Measurements from ENCODE around the gene TRIM72.
"Not testable (repeated sequence)": the region's sequence is repeated elsewhere in the genome, so short reads cannot be mapped to it uniquely, and the experiment has no call there.

The TRIM72 gene

GRCh38 chr16:31260136-31260931 lies 46.4 kb downstream of the TRIM72 start:
- DNase-seq, result no peak

GRCh38 chr16:31262084-31262483 lies 48.2 kb downstream of the TRIM72 start:
- DNase-seq, result no peak

GRCh38 chr16:31265329-31266245 lies 51.7 kb downstream of the TRIM72 start:
- DNase-seq, result no peak

GRCh38 chr16:31267332-31268032 lies 53.6 kb downstream of the TRIM72 start:
- no peak for DNase-seq

- no peak for DNase-seq
Measured at GRCh38 chr16:31268033-31268365, 54.1 kb downstream of the TRIM72 start.

- no peak for DNase-seq
Measured at GRCh38 chr16:31268891-31269290, 55.0 kb downstream of the TRIM72 start.

- no peak for DNase-seq
Measured at GRCh38 chr16:31269541-31269940, 55.6 kb downstream of the TRIM72 start.

GRCh38 chr16:31269973-31270372 lies 56.1 kb downstream of the TRIM72 start:
- not testable (repeated sequence) for DNase-seq

- DNase-seq, result no peak
Measured at GRCh38 chr16:31270795-31271194, 56.9 kb downstream of the TRIM72 start.

- no peak for DNase-seq
Measured at GRCh38 chr16:31271621-31272190, 57.8 kb downstream of the TRIM72 start.

- no peak for DNase-seq
Measured at GRCh38 chr16:31273187-31273586, 59.3 kb downstream of the TRIM72 start.

GRCh38 chr16:31273676-31274075 lies 59.8 kb downstream of the TRIM72 start:
- DNase-seq, result no peak

GRCh38 chr16:31274831-31275816 lies 61.2 kb downstream of the TRIM72 start:
- DNase-seq, result no peak

GRCh38 chr16:31276600-31276999 lies 62.7 kb downstream of the TRIM72 start:
- DNase-seq, result no peak

- no peak for DNase-seq
Measured at GRCh38 chr16:31277659-31278260, 63.8 kb downstream of the TRIM72 start.

GRCh38 chr16:31278853-31279252 lies 64.9 kb downstream of the TRIM72 start:
- DNase-seq, result not testable (repeated sequence)

Measured in NCI-H1092 treated with DMSO at 0.1 percent for 48 hours (cell line).